ENCODE results near the gene TMEM154. TPM values are rescaled to one million over a fixed set of nuclear protein-coding genes. Genes with fewer than 3 reads are reported as not detected.

Gene TMEM154
- total RNA-seq, 4 donors from 2014 or later = 0.44 to 1.8 (median 1.1) TPM

DNA sequence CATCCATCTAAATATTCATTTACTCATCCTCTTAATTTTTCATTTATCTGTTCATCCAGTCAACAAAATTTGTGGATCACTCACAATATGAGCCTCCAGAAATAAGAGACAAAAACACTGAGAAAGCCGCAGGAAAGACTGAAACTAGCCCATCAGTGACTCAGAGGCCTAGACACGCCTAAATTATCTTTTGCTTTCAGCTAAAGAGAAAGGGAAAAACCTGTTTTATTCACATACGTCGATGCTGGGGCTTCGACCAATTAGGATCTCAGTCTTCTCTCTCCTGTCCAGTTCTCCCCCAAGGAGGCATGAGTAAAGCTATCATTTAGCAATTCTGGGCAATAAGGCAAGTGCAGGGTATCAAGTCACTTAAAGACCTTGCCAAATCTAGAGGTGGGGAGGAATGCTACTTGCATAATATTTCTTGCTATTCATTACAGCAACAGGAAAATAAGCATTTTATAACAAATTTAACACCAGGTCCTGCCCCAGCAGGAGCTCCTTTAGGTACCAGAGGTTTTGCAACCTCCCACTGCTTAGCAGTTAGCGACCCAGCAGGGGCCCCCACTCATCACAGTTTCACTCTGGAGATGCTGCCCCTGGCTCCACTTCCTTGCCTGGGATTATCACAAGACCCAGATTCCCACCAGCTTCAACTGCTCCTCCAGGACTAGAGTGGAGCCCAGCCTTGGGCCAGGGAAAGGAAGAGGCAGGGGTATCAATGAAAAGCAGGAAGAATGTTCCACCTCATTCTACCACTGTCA lies 30.1 kb upstream of the TMEM154 start:
- H3K4me1 ChIP-seq = no peaks in the 10 kb centered on the region
- no peaks in the 10 kb centered on the region for H3K9me3 ChIP-seq
- H3K27me3 ChIP-seq = no peaks in the 10 kb centered on the region
- H3K36me3 ChIP-seq = no peaks in the 10 kb centered on the region
- DNase-seq (ENCODE audit: low spot score in 2 of 2) = no peak
- H3K4me3 ChIP-seq = no peak overlapping the region
- no peak overlapping the region for H3K27ac ChIP-seq
- TF ChIP-seq, protein P1, sequence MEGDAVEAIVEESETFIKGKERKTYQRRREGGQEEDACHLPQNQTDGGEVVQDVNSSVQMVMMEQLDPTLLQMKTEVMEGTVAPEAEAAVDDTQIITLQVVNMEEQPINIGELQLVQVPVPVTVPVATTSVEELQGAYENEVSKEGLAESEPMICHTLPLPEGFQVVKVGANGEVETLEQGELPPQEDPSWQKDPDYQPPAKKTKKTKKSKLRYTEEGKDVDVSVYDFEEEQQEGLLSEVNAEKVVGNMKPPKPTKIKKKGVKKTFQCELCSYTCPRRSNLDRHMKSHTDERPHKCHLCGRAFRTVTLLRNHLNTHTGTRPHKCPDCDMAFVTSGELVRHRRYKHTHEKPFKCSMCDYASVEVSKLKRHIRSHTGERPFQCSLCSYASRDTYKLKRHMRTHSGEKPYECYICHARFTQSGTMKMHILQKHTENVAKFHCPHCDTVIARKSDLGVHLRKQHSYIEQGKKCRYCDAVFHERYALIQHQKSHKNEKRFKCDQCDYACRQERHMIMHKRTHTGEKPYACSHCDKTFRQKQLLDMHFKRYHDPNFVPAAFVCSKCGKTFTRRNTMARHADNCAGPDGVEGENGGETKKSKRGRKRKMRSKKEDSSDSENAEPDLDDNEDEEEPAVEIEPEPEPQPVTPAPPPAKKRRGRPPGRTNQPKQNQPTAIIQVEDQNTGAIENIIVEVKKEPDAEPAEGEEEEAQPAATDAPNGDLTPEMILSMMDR (IDR thresholded peaks at IDR 0.05) = no peak
- no peak for TF ChIP-seq EP300 (IDR thresholded peaks at IDR 0.05)
- TF ChIP-seq POLR2A (IDR thresholded peaks at IDR 0.05) = no peak
- 78 to 89% methylated on average over 6 of the region's 6 CpGs for WGBS, 2 donors

DNA sequence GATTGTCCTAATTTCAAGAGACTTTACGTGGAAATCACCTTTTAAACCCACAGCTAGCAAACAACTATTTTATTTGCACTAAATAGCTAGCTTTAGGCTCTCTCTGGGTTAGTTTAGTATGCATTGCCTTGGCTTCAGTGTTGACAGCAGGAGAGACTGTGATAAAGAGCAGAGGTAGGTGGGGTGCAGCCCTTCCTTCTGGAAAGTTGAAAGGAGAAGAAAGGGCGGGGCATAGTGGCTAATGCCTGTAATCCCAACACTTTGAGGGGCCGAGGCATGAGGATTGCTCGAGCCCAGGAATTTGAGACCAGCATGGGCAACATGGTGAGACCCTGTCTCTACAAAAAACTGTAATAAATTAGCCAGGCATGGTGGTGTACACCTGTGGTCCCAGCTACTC lies 29.0 kb upstream of the TMEM154 start:
- Histone ChIP-seq H3K27me3 (no peaks in the 10 kb centered on the region), H3K4me3 (no peak overlapping the region), H3K36me3 (no peaks in the 10 kb centered on the region), H3K9me3 (no peaks in the 10 kb centered on the region), H3K27ac (no peak overlapping the region), H3K4me1 (no peaks in the 10 kb centered on the region)
- 81 to 84% methylated on average over 4 of the region's 4 CpGs for WGBS, 2 donors
- no peak for DNase-seq (ENCODE audit: low spot score in 2 of 2)
- TF ChIP-seq, protein P1 (IDR thresholded peaks at IDR 0.05) = no peak
- TF ChIP-seq POLR2A (IDR thresholded peaks at IDR 0.05) (no peak), EP300 (IDR thresholded peaks at IDR 0.05) (no peak)

DNA sequence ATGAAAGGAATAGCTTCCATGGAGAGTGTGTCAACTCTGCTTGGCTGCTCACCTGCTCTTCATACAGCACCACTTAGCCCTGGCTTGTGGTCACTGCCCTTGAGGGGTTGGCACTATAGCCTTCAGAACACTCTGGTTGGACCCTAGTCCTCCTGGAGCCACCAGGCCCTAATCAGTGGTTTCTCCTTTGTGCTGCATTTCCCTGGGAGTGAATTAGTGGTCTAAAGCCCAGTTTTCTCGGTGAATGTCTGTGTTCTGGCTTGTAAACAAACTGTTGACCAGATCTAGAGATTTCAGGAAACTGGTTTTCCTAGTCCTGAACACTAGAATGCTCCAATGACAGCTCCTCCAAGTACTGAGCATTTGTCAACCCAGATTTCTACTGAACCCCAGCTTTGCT lies 28.6 kb upstream of the TMEM154 start:
- 35 to 53% methylated on average over 1 of the region's 1 CpG for WGBS, 2 donors

DNA sequence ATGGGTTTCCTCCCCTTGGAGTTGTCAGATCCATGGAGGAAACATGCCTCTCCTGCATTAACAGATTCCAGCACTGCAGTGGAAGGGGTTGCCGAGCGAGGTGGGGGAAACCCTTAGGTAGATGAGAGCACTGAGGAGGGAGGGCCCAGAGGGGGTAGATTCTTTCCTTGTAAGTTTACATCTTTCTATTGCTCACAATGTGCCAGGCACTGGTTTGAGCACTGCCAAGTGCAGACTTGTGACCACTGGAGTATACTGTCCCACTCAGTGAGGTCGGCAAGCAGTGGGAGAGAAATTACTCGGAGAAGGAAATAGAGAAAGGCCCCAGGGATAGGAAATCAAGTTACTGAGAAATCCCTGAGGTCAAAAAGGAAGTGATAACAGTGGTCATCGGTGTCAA lies 27.8 kb upstream of the TMEM154 start:
- H3K4me1 ChIP-seq = no peaks in the 10 kb centered on the region
- no peaks in the 10 kb centered on the region for H3K36me3 ChIP-seq
- 72 to 78% methylated on average over 5 of the region's 5 CpGs for WGBS, 2 donors
- TF ChIP-seq POLR2A (IDR thresholded peaks at IDR 0.05) (no peak), EP300 (IDR thresholded peaks at IDR 0.05) (no peak)
- TF ChIP-seq, protein P1 (IDR thresholded peaks at IDR 0.05) = no peak
- no peaks in the 10 kb centered on the region for H3K27me3 ChIP-seq
- no peak for DNase-seq (ENCODE audit: low spot score in 2 of 2)
- H3K9me3 ChIP-seq = no peaks in the 10 kb centered on the region
- H3K4me3 ChIP-seq = no peak overlapping the region
- H3K27ac ChIP-seq = no peak overlapping the region

More for the DNA sequence above, 28.6 kb upstream of the TMEM154 start:
- TF ChIP-seq EP300 (IDR thresholded peaks at IDR 0.05) (no peak), POLR2A (IDR thresholded peaks at IDR 0.05) (no peak)
- TF ChIP-seq, protein P1 (IDR thresholded peaks at IDR 0.05) = no peak
- Histone ChIP-seq H3K36me3 (no peaks in the 10 kb centered on the region), H3K27ac (no peak overlapping the region), H3K9me3 (no peaks in the 10 kb centered on the region), H3K27me3 (no peaks in the 10 kb centered on the region), H3K4me1 (no peaks in the 10 kb centered on the region), H3K4me3 (no peak overlapping the region)
- no peak for DNase-seq (ENCODE audit: low spot score in 2 of 2)

DNA sequence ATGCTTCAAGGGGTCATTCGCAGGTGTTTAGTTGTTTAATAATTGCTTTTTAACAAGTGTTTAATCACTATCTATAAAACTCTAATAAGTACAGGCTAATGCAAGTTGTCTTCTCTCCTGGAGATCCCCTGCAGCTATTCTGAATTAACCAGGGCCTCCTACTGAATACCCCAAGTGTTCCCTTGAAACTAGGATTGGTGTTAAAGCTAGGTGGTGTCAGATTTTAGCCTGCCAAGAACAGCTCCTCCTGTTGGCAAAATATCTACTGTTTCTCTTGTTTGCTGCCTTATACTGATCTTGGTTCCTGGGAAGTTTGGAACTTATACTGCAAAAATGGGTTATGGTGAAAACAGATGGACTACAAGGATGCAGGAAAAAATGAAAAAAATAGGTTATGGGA lies 26.1 kb upstream of the TMEM154 start:
- TF ChIP-seq, protein P1 (IDR thresholded peaks at IDR 0.05) = no peak
- no peak for TF ChIP-seq POLR2A (IDR thresholded peaks at IDR 0.05)
- 38 to 58% methylated on average over 1 of the region's 1 CpG for WGBS, 2 donors
- H3K4me3 ChIP-seq = no peak overlapping the region

More for the DNA sequence above, 26.1 kb upstream of the TMEM154 start:
- Histone ChIP-seq H3K27ac (no peak overlapping the region), H3K36me3 (no peaks in the 10 kb centered on the region), H3K9me3 (no peaks in the 10 kb centered on the region), H3K27me3 (no peaks in the 10 kb centered on the region), H3K4me1 (no peaks in the 10 kb centered on the region)
- no peak for DNase-seq (ENCODE audit: low spot score in 2 of 2)

All from tibial nerve (tissue), 4 donors.